Heart left ventricle (tissue), 13 donors: Measurements from ENCODE around the gene CDC7.

Source experiments
- POLR2A ChIP-seq, 2 donors: fragments of 450-650 bp; IDR thresholded peaks; one replicate each; pipeline ENCODE4 v1.6.1; 2017; ENCODE audit warnings: antibody characterized with exemption in 2 of 2, mild to moderate bottlenecking in 2 of 2, moderate library complexity in 2 of 2
- TF ChIP-seq, protein P1 (sequence below), 12 donors: fragments of 200-600 bp; sonication (generic) in 4 of 12; IDR thresholded peaks; one replicate each; pipeline versions ENCODE4 v1.5.0 to v1.8.0; 2018 to 2022; ENCODE audit warnings: antibody characterized with exemption in 12 of 12, mild to moderate bottlenecking in 5 of 12
- donor health status: ischemic (EF 13 %, LVEDD 7.1; RV severe dilation, severe dysfunction).
- donor health status: DM: no; HTN: yes; CAD: no.
- donor health status: DM: no; HTN: no; CAD: no.
- donor health status: ischemic (EF 25% LVEDD 6.9; RV normal size, moderate dysfunction).
- donor health status: ischemic (EF 25% LVEDD 5.7; RV mildly dilated, moderate dysfunction).
- donor health status: ischemic (EF 35%, LVEDD 5.7; RV mildly dilated, moderate dysfunction).
- donor health status: nonischemic (EF 11% LVEDD 7.7; RV severe dilation, severe dysfunction).
- donor health status: DM: yes; HTN: yes; CAD: no.
- donor health status: PGD.
- donor health status: ischemic (EF 29% LVEDD 5.4; RV normal size, mild dysfunction).
- donor health status: nonischemic (EF 23%, LVEDD 6.1; RV moderate dilation, normal function).

DNA sequence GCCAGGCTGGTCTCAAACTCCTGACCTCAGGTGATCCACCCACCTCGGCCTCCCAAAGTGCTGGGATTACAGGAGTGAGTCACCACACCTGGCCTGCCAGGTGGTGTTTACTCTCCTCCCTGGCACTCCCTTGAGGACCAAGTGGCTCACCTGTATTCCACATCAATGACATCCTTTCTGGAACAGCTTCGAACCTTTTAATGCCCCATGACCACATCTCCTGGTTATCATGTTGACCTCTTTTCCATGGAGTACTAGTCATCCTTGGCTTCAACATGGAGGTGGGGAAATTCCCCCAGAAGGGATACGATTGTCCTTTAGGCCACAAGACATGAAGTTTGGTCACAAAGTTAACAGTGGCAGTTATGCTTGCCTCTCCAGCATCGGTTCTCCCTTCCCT lies 66.9 kb downstream of the CDC7 start:
- TF ChIP-seq, protein P1, sequence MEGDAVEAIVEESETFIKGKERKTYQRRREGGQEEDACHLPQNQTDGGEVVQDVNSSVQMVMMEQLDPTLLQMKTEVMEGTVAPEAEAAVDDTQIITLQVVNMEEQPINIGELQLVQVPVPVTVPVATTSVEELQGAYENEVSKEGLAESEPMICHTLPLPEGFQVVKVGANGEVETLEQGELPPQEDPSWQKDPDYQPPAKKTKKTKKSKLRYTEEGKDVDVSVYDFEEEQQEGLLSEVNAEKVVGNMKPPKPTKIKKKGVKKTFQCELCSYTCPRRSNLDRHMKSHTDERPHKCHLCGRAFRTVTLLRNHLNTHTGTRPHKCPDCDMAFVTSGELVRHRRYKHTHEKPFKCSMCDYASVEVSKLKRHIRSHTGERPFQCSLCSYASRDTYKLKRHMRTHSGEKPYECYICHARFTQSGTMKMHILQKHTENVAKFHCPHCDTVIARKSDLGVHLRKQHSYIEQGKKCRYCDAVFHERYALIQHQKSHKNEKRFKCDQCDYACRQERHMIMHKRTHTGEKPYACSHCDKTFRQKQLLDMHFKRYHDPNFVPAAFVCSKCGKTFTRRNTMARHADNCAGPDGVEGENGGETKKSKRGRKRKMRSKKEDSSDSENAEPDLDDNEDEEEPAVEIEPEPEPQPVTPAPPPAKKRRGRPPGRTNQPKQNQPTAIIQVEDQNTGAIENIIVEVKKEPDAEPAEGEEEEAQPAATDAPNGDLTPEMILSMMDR (IDR thresholded peaks at IDR 0.05) = no peak
- TF ChIP-seq POLR2A (IDR thresholded peaks at IDR 0.05) = no peak
